Stimulated activated naive CD4-positive, alpha-beta T cell (primary cell): ENCODE results near the gene ABCB11.
"Not testable (repeated sequence)": the region's sequence is repeated elsewhere in the genome, so short reads cannot be mapped to it uniquely, and the experiment has no call there.

ENCODE experiments used
- DNase-seq, 6 experiments: peaks; one replicate each; lab custom pipeline; 2025; lab: John Stamatoyannopoulos, UW

The ABCB11 gene

DNA sequence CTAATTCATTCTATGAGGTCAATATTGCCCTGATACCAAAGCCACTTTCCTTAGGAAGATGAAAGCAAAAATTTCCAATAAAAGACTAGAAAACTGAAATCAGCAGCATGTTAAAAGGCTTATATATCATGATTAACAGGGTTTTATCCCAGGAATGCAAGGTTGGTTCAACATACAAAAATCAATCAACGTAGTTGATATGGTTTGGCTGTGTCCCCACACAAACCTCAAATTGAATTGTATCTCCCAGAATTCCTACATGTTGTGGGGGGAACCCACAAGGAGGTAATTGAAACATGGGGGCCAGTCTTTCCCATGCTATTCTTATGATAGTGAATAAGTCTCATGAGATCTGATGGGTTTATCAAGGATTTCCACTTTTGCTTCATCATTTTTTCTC, 11.7 kb upstream of the ABCB11 start:
- DNase-seq, result no peak

DNA sequence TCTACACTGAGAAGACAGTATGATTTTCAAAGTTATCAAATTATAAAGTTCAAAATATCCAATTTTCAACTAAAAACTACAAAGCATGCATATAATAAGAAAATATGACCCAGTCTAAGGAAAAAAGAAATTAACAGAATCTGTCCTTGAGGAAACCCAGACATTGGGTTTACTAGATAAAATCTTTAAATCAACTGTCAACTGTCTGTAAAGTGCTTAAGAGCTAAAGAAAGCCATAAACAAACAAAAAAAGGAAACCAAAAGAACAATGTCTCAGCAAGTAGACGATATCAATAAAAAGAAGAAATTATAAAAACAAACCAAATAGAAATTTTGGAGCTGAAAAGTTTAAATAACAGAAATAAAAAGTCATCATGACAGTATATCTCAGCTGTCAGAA, 10.5 kb upstream of the ABCB11 start:
- DNase-seq, result no peak

DNA sequence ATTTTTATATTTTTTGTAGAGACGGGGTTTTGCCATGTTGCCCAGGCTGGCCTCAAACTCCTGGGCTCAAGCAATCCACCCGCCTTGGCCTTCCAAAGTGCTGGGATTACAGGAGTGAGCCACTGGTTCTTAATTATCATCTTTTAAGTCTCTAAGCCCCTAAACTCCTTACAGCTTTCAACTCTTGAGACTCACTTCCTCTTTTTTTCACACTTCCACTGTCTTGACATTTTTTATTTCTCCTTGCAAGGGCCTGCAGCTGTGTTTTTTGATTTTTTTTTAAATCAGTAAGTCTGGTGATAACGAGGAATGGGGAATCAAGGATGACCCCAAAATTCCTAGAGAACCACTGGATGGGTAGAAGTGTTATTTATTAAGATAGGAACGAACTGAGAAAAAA, 8.6 kb upstream of the ABCB11 start:
- DNase-seq, result no peak

DNA sequence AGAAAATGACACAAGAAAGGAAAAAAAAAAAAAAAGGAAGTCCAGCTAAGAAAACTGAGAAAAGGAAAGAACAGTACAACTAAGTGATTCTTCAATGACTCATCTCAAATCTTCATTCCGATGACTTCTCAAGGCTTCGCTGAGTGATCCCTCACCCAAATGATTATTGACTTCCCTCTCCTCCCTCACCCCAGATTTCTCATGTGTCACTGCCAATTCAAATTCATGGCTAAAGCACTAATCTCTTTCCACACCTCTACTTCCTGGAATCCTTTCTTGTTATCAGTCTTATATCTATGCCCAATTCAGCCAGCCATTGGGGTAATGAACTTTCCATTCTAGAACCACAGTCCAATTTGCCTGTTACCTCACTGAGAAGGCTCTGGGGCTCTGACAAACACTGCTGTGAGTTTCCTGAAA, 7.2 kb upstream of the ABCB11 start:
- DNase-seq, result no peak

DNA sequence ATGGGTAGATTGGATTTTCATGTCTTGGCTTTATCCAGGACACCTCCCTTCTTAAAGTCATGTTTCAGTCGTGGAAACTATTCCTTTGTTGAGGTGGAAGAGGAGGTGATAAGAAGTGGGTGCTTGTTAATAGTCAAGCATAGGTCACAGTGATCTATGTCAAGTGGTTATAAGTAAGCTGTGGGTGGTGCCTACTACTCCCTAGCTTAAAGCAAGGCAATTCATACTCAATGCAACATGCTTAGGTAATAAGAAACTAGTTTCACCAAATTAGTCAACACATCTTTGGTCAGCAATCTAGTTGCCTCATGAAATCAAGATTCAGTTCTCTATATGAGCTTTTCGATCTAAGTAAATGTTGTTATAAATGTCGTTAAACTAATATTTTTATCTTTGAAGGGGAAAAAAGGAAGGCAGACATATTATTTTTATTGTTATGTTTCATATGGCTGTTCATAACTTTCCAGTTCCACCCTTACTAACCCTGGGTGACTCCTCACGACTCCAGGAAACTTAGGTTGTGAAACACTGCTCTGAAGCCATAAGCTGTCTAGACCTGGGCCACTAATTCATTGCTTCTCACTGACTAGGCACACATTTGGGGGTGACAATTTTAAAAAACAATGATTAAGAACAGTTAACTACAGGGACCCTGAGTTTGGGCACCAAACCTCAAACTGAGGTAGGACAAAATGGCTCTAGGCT, 5.8 kb upstream of the ABCB11 start:
- DNase-seq, result no peak

DNA sequence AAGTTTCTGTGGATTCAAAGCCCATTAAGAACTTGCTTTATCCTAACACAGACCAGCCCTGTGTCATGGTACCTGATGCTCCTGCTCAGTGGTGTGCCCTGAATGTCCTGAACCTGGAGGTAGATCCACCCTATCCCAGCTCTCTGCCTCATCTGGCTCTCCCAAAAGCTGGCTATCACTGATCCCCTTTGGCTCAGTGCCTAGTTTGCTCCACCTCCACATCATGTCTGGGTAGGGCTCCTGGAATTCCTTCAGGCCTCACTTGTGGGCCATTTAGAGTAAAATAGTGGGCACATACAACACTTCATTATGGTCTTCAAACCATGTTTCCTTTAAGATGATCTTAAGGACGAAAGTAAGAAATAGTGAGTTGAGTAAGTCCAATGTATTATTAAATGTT, 4.8 kb upstream of the ABCB11 start:
- DNase-seq, result no peak

DNA sequence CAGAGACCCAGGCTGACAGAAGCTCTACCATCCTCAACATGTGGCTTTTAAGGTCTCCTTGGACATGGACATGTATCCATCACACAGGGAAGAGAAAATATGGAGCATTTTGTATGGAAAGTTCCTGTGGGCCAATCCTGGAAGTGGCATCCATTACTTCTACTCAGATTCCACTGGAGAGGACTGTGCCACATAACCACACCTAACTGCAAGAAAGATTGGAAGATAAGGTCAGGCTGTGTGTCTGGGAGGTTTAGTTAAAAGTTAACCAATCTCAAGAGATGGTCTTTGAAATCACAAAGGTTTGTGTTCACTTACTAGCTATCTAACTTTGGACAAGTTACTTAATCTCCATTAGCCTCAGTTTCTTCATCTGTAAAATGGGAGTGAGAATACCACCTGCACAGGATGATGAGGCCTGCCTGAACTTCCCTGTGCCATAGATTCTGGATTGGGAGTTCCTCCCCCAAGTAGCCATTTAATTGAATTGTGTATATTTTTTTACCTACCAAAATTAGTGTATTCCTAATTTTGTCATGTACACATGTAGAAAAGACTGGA, 3.9 kb upstream of the ABCB11 start:
- DNase-seq, result no peak

DNA sequence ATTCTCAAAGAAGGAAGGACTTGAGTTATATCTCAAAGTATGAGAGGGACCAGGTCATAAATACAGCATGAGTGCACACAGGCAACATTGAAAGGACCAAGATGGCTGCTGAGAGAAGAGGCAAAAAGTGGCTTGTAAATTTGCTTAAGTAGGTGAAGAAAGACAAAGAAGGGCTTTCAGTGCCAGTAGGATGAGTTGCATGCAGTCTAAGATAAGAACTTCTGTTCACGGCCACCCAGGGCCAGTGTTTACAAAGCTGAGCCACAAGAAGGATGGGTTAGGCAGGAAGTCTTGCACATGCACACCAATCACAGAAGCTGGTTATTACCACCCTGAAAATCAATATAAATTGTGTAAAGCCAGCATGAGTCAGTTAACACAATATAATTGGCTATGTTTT, 3.1 kb upstream of the ABCB11 start:
- no peak for DNase-seq

DNA sequence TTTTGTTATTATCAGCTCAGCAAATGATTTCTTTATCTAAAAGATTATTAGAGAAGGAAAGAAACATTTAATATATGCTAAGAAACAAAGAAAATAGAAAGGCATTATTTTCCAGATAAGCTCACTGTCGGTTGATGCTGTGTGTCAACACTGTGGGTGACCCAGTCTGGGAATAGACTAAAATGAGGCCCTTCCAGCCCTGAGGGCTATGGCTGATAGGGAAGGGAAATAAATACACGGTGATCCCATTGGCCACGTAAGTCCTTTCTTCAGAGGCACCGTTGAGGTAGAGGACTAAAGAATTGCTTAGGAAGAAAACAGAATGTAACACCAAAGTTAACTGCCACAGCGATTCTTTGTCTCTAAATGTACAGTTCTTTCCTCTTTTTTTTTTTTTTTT, 1.8 kb downstream of the ABCB11 start:
- no peak for DNase-seq

DNA sequence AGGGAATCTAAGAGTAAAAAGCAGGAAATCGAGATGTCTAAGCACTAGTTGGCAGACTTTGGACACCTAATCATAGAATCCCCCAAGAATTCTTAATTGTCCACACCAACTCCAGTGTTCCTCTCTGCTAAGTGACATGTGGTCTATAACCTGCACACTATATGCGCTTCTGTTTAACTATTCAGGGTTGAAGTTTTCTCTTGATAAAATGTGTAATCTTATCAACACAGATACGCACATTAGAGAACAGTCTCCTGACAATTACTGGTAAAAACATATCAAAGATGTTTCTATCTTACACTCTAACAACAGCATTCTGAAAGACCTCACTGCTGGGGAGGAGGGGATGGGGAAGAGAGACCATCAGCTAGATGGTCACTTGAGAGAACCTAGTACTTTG, 3.9 kb downstream of the ABCB11 start:
- no peak for DNase-seq

DNA sequence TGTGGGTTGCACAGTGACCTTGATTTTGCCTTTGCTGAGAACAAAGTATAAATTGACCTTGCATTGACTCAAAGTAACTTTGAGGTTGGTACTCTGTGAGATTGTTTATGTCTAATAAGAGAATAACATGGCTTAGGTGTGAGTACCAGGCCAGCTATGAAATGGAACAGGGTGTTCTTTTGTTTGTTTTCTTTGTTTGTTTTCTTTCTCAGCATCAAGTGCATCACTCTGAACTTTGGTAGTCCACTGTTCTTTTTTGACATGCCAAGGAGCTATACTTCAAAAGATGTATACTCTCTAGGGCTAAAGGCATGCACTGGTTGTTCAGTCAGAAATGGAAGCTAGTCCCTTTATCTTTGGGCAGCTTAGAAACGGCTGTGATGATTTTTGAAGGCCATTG, 5.1 kb downstream of the ABCB11 start:
- no peak for DNase-seq

DNA sequence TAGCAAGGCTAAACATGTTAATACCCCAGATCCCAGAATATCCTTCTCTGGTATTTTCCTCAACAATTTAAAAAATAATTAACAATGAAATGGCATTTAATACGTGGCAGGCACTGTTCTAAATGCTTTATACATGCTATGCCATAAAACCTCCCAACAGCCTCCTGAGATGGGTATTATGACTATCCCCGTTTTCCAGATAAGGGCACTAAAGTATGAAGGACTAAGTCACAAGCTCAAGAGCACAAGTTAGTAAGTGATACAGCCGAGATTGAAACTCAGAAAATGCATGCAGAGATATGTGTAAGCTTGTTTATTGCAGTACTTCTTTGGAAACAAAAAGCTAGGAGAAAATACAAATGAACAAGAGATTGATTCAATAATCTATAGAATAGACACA, 8.0 kb downstream of the ABCB11 start:
- DNase-seq, result no peak

DNA sequence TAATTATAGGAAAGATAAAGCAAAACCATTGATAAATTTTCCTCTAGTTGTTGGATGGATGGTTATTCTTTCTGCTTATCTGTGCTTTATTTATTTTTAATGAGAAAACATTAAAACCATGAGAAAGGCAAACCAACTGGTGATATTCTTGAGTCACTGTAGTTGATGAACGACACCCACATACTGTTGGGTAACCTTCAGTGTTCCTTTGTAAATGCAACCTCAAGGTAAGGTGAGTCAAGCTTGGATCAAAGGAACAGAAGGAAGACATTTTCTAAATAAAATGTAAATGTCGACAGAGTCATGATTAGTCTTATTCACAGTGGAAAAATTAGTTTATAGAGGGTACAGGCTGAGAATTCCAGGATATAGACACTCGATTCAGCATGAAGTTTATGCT, 12.7 kb downstream of the ABCB11 start:
- DNase-seq, result no peak

DNA sequence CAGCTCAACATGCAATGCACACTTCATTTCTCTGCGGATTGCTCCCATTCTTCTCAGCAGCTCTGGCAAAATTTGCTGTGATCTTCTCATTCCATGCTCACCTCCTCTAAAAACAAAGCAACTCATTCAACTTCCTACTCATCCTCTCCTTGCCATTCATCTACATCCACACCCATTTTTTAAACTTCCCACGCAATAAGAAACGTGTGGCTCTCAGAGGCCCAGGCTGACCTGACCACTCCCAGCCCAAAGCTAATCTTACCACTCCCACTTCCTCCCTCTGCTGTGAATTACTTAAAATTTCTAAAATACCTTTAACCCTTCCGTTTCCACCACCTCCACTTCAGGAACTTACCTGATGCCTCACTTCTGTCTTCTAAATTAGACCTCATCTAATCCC, 15.2 kb downstream of the ABCB11 start:
- DNase-seq, result no peak

DNA sequence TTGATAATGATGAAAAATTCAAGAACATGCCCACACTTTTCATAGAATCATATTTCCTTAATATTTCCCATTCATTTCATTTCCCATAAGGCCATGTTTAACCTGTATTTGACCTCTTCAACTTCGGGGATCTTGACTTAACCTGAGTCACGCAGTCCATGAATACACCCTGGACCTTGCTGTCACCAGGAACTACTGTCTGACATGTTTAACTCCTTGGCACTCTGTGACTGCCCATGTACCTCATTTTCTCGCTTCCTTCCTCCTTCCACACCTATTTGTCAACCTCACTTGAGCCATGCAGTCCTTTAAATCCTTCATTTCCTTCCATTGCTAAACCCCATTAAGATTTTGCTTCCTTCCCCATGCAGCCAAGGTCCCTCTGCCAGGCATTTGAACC, 16.3 kb downstream of the ABCB11 start:
- DNase-seq, result no peak

DNA sequence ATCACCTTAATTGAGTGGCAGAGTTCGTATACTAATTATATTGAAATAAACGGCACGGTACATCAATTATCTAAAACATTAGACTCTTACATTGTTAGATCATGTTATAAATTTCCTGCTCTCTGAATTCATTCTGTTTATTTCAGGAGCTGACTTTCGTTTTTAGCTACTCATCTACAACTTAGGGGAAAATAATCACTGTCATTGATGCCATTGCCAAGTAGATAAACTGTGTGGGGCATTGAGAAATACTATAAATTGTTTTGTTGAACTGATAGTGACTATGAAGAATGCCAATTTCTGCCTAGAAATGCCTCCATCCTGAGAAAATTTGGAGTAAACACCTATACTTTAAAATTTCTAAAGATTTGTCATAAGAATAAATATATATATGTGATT, 17.5 kb downstream of the ABCB11 start:
- no peak for DNase-seq

DNA sequence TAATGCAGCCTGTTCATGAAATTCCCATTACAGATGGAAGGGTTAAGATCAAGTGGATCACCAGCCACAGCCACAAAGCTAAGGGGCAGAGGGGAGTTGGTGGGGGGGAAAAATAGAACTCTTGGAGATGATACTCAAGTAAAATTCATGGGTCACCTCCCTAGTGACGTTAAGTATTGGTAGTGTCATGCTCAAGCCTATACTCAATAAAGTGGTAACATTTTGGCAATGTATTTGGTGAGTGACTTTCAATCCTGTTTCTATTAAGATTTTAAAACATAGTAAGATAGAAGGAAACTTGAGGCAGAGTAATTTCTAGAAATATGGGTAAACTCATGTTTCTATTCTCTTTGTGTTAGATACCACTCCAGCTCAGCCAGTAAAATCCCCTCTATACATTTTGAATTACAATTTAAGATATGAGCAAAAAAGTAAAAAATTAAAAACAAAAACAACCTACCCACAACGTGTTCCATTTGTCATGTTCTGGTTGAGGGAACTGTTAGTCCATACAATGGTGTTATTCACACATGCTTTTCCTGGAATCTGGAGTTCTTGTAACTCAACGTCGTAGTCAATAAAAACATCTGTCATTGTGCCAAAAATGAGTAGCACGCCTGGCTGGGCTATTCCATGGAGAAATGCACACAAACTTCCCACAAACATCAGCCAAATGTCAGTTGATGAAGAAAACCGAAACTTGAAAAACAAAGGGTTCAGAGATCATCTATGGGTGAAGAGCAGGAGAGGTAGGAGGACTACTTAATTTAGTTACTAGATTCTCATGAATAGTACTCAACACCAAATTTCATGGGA, 18.1 kb downstream of the ABCB11 start:
- no peak for DNase-seq

DNA sequence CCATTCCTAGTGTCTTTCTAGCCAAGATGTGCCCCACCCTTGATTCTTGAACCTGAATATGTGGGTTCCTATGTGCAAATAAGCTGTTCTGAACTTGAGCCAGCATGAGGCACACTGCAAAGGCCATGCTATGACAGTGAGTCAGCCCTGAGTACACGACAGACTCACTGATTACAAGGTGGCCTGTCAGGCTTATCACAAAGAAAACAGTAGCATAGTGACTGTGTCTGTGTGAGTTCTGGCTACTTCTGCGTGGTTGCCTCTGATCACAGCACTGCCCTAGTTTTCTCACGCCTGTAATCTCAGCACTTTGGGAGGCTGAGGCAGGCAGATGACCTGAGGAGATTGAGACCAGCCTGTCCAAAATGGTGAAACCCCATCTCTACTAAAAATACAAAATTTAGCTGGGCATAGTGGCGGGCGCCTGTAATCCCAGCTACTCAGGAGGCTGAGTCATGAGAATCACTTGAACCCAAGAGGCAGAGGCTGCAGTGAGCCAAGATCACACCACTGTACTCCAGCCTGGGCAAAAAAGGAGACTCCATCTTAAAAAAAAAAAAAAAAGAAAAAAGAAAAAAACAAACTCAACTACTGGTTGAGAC, 18.8 kb downstream of the ABCB11 start:
- not testable (repeated sequence) for DNase-seq

DNA sequence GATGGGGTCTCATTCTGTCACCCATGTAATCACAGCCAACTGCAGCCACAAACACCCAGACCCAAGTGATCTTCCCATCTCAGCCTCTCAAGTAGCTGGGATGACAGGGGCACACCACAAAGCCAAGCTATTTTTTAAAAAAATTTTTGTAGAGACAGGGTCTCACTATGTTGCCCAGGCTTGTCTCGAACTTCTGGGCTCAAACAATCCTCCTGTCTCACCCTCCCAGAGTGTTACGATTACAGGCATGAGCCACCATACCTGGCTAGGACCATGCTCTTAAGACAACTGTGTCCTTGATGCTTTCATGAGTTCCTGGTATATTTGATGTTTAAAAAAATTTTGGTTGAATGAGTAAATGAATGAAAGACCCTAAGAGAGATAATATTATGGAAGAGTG, 19.4 kb downstream of the ABCB11 start:
- DNase-seq, result no peak

DNA sequence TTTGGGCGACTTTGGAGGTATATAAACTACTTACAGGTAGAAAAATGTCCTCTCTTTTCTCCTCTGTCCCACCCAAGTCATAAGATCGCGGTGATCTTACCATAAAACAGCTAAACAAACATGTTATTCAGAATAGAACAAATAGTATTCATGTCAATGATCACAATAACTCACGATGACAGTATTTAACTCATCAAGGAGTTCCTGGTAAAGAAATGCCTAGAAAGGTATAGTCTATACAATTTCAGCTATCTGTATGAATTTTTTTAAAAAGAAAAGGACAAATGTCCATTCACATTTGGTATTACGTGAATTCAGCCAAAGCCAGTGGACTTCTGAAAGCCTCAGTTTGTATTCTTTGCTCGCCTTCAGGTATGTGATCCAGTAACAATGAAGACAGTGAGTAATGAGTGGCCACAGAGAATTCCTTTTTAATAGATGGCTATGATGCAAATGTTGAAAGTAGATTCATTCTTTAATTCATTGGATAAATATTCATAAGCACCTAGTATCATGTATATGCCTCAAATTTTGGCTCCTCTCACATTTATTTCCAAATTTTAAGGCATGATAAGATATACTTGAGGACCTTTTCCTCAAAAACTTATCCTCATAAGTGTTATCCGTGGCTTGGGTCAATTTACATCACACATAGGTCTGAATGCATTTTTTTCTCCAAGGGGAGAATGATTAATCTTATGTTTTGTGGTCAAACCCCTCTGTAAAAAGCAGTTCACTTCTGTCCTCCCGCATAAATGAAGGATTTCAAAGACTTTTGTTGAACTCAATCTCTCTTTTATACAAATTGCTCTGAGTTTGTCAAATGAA, 20.3 kb downstream of the ABCB11 start:
- no peak for DNase-seq

DNA sequence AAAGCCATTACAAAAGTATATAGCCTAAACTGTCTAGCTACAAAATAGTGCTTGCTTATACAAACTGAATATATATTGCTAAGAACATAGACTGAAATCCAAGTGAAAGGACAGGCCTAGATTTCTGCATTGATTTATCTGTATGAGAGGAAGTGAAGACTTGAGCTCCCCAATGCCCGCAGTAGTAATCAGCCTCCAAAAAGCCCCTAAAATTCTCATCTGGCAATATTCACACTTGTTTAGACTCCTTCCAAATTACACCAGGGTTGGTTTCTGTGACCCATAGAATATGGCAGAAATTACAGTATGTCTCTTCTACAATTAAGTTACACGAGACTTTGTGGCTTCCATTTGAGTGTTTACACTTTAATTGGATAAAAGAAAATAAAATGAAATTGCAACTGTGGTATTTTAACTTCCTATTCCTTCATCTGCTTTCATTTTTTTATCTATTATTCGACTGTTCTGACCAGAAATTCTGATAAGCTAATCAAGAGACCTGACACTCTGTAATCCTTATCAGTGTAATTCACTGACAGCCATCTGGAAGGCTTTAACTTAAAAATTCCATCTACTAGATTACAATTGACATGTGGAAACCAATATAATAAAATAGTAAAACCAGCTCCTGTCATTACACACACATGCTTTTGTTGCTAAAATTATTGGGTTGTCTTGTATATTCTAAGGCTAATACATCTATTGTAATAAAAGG, 21.1 kb downstream of the ABCB11 start:
- DNase-seq, result no peak
